Stimulated activated CD4-positive, alpha-beta T cell treated with anti-CD3 and anti-CD28 coated beads, TNF-alpha, amount 100 ng/mL, for 48 hours (primary cell): ENCODE measurements around the gene KRT38.
"Not testable (repeated sequence)": the region's sequence is repeated elsewhere in the genome, so short reads cannot be mapped to it uniquely, and the experiment has no call there.

Experiments used
- DNase-seq, 3 donors: peaks; one replicate each; pipeline ENCODE4 v3.0.0-alpha.2; 2020; ENCODE audit warnings: low read depth in 3 of 3

KRT38 gene

GRCh38 chr17:41395044-41395443, 45.7 kb downstream of the KRT38 start:
- DNase-seq: not testable (repeated sequence)

GRCh38 chr17:41394254-41394996, 46.4 kb downstream of the KRT38 start:
- DNase-seq: no peak

GRCh38 chr17:41393826-41394225, 47.0 kb downstream of the KRT38 start:
- DNase-seq: no peak

GRCh38 chr17:41393294-41393693, 47.5 kb downstream of the KRT38 start:
- DNase-seq: no peak

GRCh38 chr17:41392278-41392677, 48.5 kb downstream of the KRT38 start:
- DNase-seq: no peak

- DNase-seq: no peak
Observed at GRCh38 chr17:41391535-41391934, 49.2 kb downstream of the KRT38 start.

GRCh38 chr17:41390411-41390938, 50.3 kb downstream of the KRT38 start:
- DNase-seq: no peak

- DNase-seq: no peak
Observed at GRCh38 chr17:41387670-41388069, 53.1 kb downstream of the KRT38 start.

GRCh38 chr17:41386227-41386626, 54.6 kb downstream of the KRT38 start:
- DNase-seq: no peak
